Cardiac ventricle fibroblast (primary cell): Measurements from ENCODE around the gene RFC1. TPM values are rescaled to one million over a fixed set of nuclear protein-coding genes. Genes with fewer than 3 reads are reported as not detected.

Experiments used
- total RNA-seq: library from RNA; depleted of rRNA; stranded (reverse); fragments of >200 nt; gene quantifications from 2 replicates; pipeline ENCODE4 v1.2.3, GENCODE V29; 2015

RFC1 gene
- total RNA-seq = 21.5 and 24.7 TPM in 2 replicates

GRCh38 chr4:39365830-39366771 is at the start of gene RFC1:
TSS of gene RFC1 (minus strand) at chr4:39366362. CDS start at chr4:39366241, 121 bp downstream.

DNA sequence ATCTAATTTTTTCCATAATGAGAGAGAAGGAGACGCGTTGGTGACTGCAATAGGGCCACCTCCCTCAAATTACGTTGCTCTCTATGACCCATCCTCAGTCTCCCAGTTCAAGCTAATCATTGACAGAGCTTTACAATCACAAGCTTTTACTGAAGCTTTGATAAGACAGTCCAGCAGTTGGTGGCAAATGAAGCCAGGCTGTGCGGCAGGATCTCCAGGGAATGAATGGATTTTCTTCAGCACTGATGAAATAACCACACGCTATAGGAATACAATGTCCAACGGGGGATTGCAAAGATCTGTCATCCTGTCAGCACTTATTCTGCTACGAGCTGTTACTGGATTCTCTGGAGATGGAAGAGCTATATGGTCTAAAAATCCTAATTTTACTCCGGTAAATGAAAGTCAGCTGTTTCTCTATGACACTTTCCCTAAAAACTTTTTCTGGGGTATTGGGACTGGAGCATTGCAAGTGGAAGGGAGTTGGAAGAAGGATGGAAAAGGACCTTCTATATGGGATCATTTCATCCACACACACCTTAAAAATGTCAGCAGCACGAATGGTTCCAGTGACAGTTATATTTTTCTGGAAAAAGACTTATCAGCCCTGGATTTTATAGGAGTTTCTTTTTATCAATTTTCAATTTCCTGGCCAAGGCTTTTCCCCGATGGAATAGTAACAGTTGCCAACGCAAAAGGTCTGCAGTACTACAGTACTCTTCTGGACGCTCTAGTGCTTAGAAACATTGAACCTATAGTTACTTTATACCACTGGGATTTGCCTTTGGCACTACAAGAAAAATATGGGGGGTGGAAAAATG is 40.8 kb upstream of the RFC1 start, which contains the start of gene KLB:
Gene KLB, plus strand, starts transcription at position 168 of the 821 bp plus-strand sequence. Its CDS starts 20 bp downstream, at position 188.

Other genes with a start within 250 kb of the RFC1 start
- 24.1 and 32.4 TPM in 2 replicates for gene WDR19, start 183.8 kb downstream of the RFC1 start, total RNA-seq
- gene KLB, start 40.6 kb upstream of the RFC1 start, total RNA-seq = 0.05 TPM in 1 of 2 replicates, not detected in the other
- gene RPL9, start 92.6 kb upstream of the RFC1 start, total RNA-seq = 3,269 and 4,373 TPM in 2 replicates
- gene LIAS, start 92.7 kb upstream of the RFC1 start, total RNA-seq = 9.2 and 11.8 TPM in 2 replicates
- gene UGDH, start 161.1 kb upstream of the RFC1 start, total RNA-seq = 192 and 242 TPM in 2 replicates